GM21526 (cell line): ENCODE data around the gene RALGAPA2.

Experiments
- ATAC-seq: cut with Tn5 transposase; IDR thresholded peaks from one replicate; pipeline ENCODE4 v1.9.1; 2021; ENCODE audit warnings: moderate library complexity; ENCODE audit not compliant: unreplicated experiment, low FRiP score

RALGAPA2 gene

GRCh38 chr20:20414640-20415220 is 297.7 kb downstream of the RALGAPA2 start:
- ATAC-seq, result no peak

DNA sequence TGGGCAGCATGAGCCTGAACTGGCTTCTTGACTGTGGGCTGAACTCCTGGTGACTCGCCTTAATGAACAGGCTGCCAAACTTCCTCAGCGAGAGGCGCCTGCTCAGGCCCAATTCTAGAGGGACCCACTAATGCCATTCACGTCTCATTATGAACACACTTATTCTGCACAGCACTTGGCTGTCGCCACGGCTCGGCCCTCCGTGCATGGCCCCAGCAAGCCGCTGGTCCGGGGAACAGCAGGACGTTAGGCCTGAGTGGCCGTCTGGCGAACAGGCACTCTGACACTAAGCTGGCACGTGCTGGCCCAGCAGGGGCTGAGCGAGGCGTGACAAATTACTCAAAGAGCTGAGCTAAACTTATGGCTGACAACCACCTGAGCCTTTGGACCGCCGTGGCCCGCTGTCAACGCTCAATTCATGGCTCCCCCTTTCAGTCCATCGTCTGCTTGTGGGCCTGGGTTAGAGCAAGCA is 298.6 kb downstream of the RALGAPA2 start:
- ATAC-seq, result no peak

DNA sequence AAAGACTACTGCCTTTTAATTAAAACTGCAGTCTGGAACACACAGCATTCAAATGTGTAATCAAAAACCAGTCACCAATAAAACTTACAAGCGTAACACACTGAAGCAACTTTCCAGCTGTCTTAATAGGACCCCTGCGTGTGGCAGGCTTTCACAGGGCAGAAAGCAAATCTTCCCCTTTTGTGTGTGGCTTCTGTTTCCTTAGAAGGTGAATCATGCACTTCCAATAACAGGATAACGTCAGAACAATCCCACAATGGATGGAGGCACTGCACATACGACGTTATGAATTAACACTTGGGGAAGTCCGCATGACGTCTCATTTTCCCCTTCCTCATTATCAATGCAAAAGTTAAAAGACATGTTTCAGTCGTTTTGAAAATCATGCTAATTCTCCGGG is 299.7 kb downstream of the RALGAPA2 start:
- ATAC-seq, result no peak

DNA sequence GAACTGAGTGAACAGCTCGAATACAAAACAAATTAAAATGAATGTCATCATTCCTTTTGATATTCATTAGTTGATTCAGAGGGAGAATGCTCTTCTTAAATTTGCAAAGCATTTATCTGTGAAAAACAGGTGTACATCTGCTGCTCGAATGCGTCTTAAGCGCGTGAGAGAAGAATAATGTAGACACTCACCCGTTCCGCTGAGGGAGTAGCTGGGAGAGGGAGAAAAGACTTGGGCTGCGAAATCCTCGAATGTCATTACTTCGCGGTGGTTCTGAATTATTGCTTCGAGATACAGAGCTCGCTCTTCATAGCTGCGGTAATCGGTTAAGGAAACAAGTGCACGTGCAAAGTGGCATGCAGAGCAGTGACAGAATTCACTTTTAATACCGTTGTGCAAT is 300.6 kb downstream of the RALGAPA2 start:
- no peak for ATAC-seq

GRCh38 chr20:20411402-20411801 is 301.0 kb downstream of the RALGAPA2 start:
- no peak for ATAC-seq

DNA sequence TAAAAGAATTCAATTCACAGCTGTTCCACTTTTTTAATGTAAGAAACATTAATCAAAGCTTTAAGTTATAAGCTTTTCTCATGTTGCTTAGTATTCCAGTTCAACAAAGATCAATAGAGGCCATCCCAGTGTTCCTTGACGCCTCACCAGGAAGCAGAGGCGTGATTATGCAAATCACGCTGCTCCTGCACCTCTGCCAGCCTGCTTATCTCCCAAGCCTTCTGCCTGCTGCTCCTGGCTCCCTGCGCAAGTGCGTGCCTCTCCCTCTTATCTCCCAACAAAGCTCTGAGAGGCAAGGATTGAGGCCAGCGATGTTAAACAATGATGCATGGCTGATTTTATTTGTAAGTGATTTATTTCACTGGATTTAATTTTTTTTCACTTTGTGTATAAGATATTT is 301.8 kb downstream of the RALGAPA2 start:
- no peak for ATAC-seq

DNA sequence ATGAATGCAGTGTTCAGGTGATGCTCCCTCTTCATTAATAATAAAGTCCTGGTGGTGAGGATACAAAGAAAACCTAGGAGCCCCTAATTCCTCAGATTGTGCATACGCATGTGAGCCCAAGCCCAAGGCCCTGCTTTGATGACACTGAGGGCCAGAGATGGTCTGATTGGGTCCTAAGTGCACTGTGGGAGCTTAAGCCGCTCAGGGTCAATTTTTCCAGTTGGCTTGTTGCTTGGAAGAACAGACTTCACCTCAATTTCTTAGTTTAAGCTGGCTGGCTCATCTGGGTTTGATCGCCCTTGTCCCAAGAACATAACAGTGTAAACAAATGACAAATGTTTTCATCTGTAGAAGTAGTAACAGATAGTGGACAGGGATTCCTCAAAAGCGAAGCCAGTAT is 303.1 kb downstream of the RALGAPA2 start:
- no peak for ATAC-seq

GRCh38 chr20:20407891-20408805 is 304.3 kb downstream of the RALGAPA2 start:
- ATAC-seq, result no peak

DNA sequence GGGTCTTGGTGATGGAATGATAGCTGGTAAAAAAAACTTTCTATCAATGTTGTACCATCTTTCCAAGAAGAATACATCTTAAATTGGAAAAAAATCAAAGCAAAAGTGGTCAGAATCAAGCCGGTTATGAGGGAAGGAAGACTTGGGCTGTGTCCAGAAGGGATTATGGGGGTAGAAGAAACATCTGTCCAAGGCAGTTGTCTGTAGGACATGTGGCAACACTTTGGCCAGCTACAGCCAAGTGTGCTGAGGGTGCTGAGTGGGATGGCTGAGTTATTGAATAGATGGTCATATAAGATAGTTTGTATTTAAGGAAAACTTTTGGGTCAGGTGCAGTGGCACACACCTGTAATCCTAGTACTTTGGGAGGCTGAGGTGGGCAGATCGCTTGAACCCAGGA is 306.1 kb downstream of the RALGAPA2 start:
- no peak for ATAC-seq

DNA sequence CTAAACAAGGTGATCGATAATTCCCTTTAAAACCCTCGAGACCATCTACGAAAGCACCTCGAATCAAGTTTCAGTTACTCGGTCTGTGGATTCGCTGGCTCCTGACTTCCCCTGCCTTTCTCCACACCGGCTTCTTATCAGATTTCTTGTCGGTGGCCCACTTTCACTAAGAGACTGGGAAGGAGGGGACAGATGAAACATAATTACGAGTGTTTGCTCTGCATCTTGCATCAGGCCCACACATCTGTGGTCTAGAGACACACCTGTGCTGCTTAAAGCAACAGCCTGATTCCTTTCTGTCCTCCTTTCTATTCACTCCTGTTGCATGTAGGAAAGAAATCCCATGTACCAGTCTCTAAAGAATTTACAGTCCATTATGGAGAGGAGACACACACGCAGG is 306.8 kb downstream of the RALGAPA2 start:
- ATAC-seq, result no peak

DNA sequence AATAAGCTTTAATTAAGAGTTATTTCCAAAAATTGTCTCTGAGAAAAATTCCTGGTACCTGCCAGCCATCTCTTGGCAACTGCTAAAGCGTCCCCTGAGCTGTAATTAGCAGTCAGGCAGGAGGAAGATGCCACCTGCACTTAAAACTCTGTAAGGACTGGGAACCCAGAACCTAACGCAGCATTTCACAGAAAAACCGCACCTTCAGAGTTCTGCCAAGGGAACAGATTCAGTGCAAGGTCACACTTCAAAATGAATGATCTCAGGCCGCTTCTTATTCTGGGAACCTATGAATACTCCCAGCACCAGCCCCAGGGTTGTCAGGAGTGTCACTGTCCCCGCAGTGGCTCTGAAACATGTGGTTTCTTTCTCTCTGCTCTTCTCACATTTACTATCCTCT is 307.8 kb downstream of the RALGAPA2 start:
- no peak for ATAC-seq

DNA sequence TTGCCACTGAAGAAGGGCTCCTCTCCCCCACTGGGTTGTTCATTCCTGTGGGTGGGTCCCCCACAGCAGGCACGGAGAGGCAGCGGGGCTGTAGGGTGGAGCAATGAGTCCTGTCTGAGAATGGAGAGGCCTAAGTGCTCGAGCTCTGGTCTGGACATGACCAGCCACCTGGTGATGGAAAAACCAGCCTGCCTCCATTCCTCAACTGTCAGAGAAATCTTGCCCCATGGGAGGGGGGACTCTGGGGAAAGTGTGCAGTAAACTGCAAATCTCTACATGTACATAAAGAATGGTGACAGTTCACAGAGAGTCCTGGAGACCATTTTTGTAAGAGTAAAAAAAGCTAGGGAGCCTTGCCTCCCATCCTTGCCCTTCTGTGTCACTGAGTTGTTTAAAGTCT is 310.5 kb downstream of the RALGAPA2 start:
- no peak for ATAC-seq

GRCh38 chr20:20399531-20400500 is 312.6 kb downstream of the RALGAPA2 start:
- no peak for ATAC-seq

DNA sequence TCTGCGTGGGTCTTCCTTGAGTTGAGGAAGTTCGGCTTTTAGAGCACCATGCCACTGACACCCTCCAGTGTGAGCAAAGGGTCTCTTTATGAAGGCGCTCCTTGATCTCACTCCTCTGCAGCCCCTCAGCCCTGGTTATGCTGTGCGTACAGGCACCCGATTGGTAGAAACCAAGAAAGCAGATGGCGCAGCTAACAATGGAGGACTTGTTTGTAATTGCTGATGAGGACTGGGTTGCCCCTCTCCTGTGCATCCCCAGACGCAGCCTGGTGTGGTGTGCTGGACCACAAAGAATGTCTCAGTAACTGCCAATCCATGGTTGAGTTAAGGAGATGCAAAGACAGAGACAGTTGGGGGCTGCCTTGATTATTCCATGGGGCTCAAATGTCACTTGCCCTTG is 314.3 kb downstream of the RALGAPA2 start:
- ATAC-seq, result no peak

DNA sequence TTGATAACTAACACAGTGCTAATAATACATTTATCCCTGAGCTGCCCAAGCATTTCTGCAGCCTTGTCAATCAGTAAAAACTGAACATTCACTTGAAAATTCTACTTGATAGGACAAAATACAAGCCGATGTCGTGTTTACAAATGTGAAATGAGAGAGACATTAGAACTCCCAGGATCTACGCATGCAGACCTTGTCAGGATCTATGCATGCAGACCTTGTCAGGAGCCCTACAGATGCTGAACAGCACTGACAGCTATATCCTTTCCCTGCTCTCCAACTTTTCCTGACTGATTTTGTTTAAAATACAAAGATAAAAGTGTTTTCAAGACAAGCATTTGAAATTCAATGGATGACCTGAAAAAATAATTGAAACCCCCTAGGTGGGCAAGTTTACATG is 315.6 kb downstream of the RALGAPA2 start:
- ATAC-seq, result no peak

- ATAC-seq, result no peak
Measured at GRCh38 chr20:20395903-20396568, 316.4 kb downstream of the RALGAPA2 start.

DNA sequence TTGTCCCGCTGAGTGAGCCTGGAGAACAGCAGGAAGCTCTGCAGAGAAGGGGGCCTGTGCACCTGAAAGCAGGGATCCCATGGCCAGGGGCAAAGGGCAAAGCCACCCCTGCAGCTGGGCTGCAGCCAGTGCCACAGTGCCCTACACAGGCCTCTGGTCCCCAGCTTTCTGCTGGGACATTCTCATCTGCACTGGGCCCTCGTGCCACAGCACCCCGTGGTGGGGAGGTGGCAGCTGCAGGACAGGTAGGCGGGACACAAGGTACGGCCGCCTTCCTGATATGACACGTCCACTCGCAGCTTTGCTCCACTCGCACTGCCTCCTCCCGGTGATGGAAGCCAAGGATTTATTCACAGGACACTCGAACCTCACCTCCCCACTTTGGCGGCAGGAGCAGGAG is 317.4 kb downstream of the RALGAPA2 start:
- no peak for ATAC-seq

GRCh38 chr20:20393207-20394120 is 319.0 kb downstream of the RALGAPA2 start:
- no peak for ATAC-seq

DNA sequence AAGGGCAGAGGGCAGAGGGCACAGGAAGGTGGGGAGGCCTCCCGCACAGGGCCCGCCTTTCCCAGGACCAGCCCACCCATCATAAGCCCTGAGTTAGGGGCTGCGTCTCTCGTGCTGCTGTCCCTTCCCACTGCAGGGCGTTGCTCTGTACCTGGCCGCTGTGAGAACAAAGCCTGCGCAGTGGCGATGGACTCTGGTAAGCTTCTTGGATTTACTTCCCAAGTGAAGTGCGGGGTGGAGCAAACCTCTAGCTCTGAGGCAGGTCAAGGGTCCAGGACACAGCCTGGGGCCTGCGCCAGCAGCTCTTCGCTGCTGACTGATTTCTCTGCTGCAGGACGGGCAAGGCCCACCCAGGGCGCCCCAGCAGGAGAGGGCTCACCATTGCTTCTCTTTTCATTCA is 320.7 kb downstream of the RALGAPA2 start:
- ATAC-seq, result no peak
